ENCODE results near the gene SRMS.
A peak's percentile ranks its signal among the peaks of the same experiment; 100 is the strongest.

SRMS gene

GRCh38 chr20:63544958-63545516, 2.5 kb downstream of the SRMS start:
- Mint-ChIP-seq H3K27ac (no peak overlapping the region), H3K4me3 (no peak overlapping the region), H3K9me3 (no peaks in the 10 kb centered on the region), H3K36me3 (ENCODE audit: low read depth) (no peaks in the 10 kb centered on the region), H3K27me3 (peaks cover 82% of the 10 kb centered on the region), H3K4me1 (ENCODE audit: low read depth) (peaks cover 5% of the 10 kb centered on the region)
- intact Hi-C loops (cut with micrococcal nuclease): no loop called here

GRCh38 chr20:63544241-63544957, 3.1 kb downstream of the SRMS start:
- Mint-ChIP-seq H3K36me3 (ENCODE audit: low read depth) (no peaks in the 10 kb centered on the region), H3K9me3 (no peaks in the 10 kb centered on the region), H3K4me1 (ENCODE audit: low read depth) (peaks cover 5% of the 10 kb centered on the region), H3K27ac (no peak overlapping the region), H3K4me3 (no peak overlapping the region), H3K27me3 (peaks cover 82% of the 10 kb centered on the region)
- intact Hi-C loops (cut with micrococcal nuclease): no loop called here

GRCh38 chr20:63543733-63544132, 3.8 kb downstream of the SRMS start:
- Mint-ChIP-seq H3K4me3 (no peak overlapping the region), H3K27ac (no peak overlapping the region), H3K27me3 (peaks cover 82% of the 10 kb centered on the region), H3K9me3 (no peaks in the 10 kb centered on the region), H3K4me1 (ENCODE audit: low read depth) (peaks cover 5% of the 10 kb centered on the region), H3K36me3 (ENCODE audit: low read depth) (no peaks in the 10 kb centered on the region)
- intact Hi-C loops (cut with micrococcal nuclease): no loop called here

- Mint-ChIP-seq H3K36me3 (ENCODE audit: low read depth) (no peaks in the 10 kb centered on the region), H3K27me3 (peaks cover 76% of the 10 kb centered on the region), H3K9me3 (no peaks in the 10 kb centered on the region), H3K27ac (no peak overlapping the region), H3K4me1 (ENCODE audit: low read depth) (peaks cover 7% of the 10 kb centered on the region), H3K4me3 (no peak overlapping the region)
- intact Hi-C loops (cut with micrococcal nuclease): no loop called here
These were observed 4.4 kb downstream of the SRMS start for GRCh38 chr20:63543131-63543530.

- no peak overlapping the region for H3K27ac Mint-ChIP-seq
These were observed 4.9 kb downstream of the SRMS start for GRCh38 chr20:63542696-63543095.

GRCh38 chr20:63542031-63542559, 5.5 kb downstream of the SRMS start:
- no peak overlapping the region for H3K4me3 Mint-ChIP-seq
- no peaks in the 10 kb centered on the region for H3K36me3 Mint-ChIP-seq (ENCODE audit: low read depth)
- no peak overlapping the region for H3K27ac Mint-ChIP-seq
- H3K9me3 Mint-ChIP-seq: no peaks in the 10 kb centered on the region
- peaks cover 67% of the 10 kb centered on the region for H3K27me3 Mint-ChIP-seq
- intact Hi-C loops (cut with micrococcal nuclease): no loop called here
- peaks cover 16% of the 10 kb centered on the region for H3K4me1 Mint-ChIP-seq (ENCODE audit: low read depth)

More at GRCh38 chr20:63542696-63543095, 4.9 kb downstream of the SRMS start:
- Mint-ChIP-seq H3K36me3 (ENCODE audit: low read depth) (no peaks in the 10 kb centered on the region), H3K4me3 (no peak overlapping the region), H3K27me3 (peaks cover 72% of the 10 kb centered on the region), H3K4me1 (ENCODE audit: low read depth) (peaks cover 11% of the 10 kb centered on the region), H3K9me3 (no peaks in the 10 kb centered on the region)
- intact Hi-C loops (cut with micrococcal nuclease): no loop called here

- Mint-ChIP-seq H3K4me1 (ENCODE audit: low read depth) (peaks cover 24% of the 10 kb centered on the region), H3K9me3 (no peaks in the 10 kb centered on the region), H3K27me3 (peaks cover 61% of the 10 kb centered on the region), H3K4me3 (no peak overlapping the region), H3K36me3 (ENCODE audit: low read depth) (no peaks in the 10 kb centered on the region), H3K27ac (no peak overlapping the region)
- intact Hi-C loops (cut with micrococcal nuclease): no loop called here
These were observed 6.2 kb downstream of the SRMS start for GRCh38 chr20:63541371-63541770.

- Mint-ChIP-seq H3K9me3 (no peaks in the 10 kb centered on the region), H3K27me3 (peaks cover 58% of the 10 kb centered on the region), H3K27ac (peak overlapping the region; percentile 7), H3K4me3 (no peak overlapping the region), H3K36me3 (ENCODE audit: low read depth) (no peaks in the 10 kb centered on the region), H3K4me1 (ENCODE audit: low read depth) (peaks cover 27% of the 10 kb centered on the region)
- intact Hi-C loops (cut with micrococcal nuclease): no loop called here
These were observed 6.9 kb downstream of the SRMS start for GRCh38 chr20:63540417-63541186.

GRCh38 chr20:63539441-63540370, 7.8 kb downstream of the SRMS start:
- peaks cover 27% of the 10 kb centered on the region for H3K4me1 Mint-ChIP-seq (ENCODE audit: low read depth)
- no peak overlapping the region for H3K4me3 Mint-ChIP-seq
- intact Hi-C loops (cut with micrococcal nuclease): loop anchor here (2.0 to 10.0 kb wide), 7 partner anchors 88 to 433 kb away; partner anchors contain the start of genes DNAJC5, GMEB2 and UCKL1
- H3K36me3 Mint-ChIP-seq (ENCODE audit: low read depth): peaks cover 4% of the 10 kb centered on the region
- peak overlapping the region; percentile 7 for H3K27ac Mint-ChIP-seq
- no peaks in the 10 kb centered on the region for H3K9me3 Mint-ChIP-seq
- peaks cover 54% of the 10 kb centered on the region for H3K27me3 Mint-ChIP-seq

GRCh38 chr20:63539092-63539430, 8.5 kb downstream of the SRMS start:
- Mint-ChIP-seq H3K4me1 (ENCODE audit: low read depth) (peaks cover 27% of the 10 kb centered on the region), H3K27me3 (peaks cover 49% of the 10 kb centered on the region), H3K36me3 (ENCODE audit: low read depth) (peaks cover 4% of the 10 kb centered on the region), H3K9me3 (no peaks in the 10 kb centered on the region), H3K27ac (no peak overlapping the region), H3K4me3 (no peak overlapping the region)
- intact Hi-C loops (cut with micrococcal nuclease): loop anchor here (2.0 to 10.0 kb wide), 7 partner anchors 88 to 433 kb away; partner anchors contain the start of genes DNAJC5, GMEB2 and UCKL1

GRCh38 chr20:63538204-63539091, 9.1 kb downstream of the SRMS start:
- Mint-ChIP-seq H3K27me3 (peaks cover 44% of the 10 kb centered on the region), H3K4me3 (peak overlapping the region; percentile 83), H3K36me3 (ENCODE audit: low read depth) (peaks cover 4% of the 10 kb centered on the region), H3K9me3 (no peaks in the 10 kb centered on the region), H3K27ac (peak overlapping the region; percentile 94), H3K4me1 (ENCODE audit: low read depth) (peaks cover 27% of the 10 kb centered on the region)
- intact Hi-C loops (cut with micrococcal nuclease): loop anchor here (2.0 to 10.0 kb wide), 7 partner anchors 89 to 434 kb away; partner anchors contain the start of genes DNAJC5, GMEB2 and UCKL1

GRCh38 chr20:63537525-63538203, 9.9 kb downstream of the SRMS start:
- intact Hi-C loops (cut with micrococcal nuclease): loop anchor here (1.0 to 10.0 kb wide), 9 partner anchors 17 to 435 kb away; partner anchors contain the start of genes DNAJC5, GMEB2, PPDPF and UCKL1
- no peaks in the 10 kb centered on the region for H3K9me3 Mint-ChIP-seq
- H3K4me1 Mint-ChIP-seq (ENCODE audit: low read depth): peaks cover 27% of the 10 kb centered on the region
- H3K4me3 Mint-ChIP-seq: peak overlapping the region; percentile 83
- H3K27me3 Mint-ChIP-seq: peaks cover 40% of the 10 kb centered on the region
- H3K27ac Mint-ChIP-seq: peak overlapping the region; percentile 94
- peaks cover 4% of the 10 kb centered on the region for H3K36me3 Mint-ChIP-seq (ENCODE audit: low read depth)

Measured in dendritic cell treated with granulocyte-macrophage colony-stimulating factor and Interleukin-4, amounts not matched to agents 40 ng/mL and 50 ng/mL, for 4 days (primary cell).